HL-60 (cell line): ENCODE measurements around the gene PTPRD.

Source experiments
- CTCF ChIP-seq: IDR thresholded peaks from one replicate; pipeline ENCODE4 v1.5.1; 2011; ENCODE audit warnings: low read length, control low read depth, inconsistent platforms; ENCODE audit not compliant: insufficient read depth
- GABPA ChIP-seq: IDR thresholded peaks from 2 replicates; pipeline ENCODE4 v1.6.1; 2012; ENCODE audit warnings: low read depth
- POLR2AphosphoS5 ChIP-seq: IDR thresholded peaks from 2 replicates; pipeline ENCODE4 v1.6.1; 2012; ENCODE audit warnings: low read depth
- REST ChIP-seq: IDR thresholded peaks from 2 replicates; pipeline ENCODE4 v1.6.1; 2012; ENCODE audit warnings: low read depth; ENCODE audit not compliant: insufficient replicate concordance
- SPI1 ChIP-seq: IDR thresholded peaks from 2 replicates; pipeline ENCODE4 v1.6.1; 2012; ENCODE audit warnings: low read depth, mild to moderate bottlenecking, borderline replicate concordance

- TF ChIP-seq POLR2AphosphoS5 = no peak
- TF ChIP-seq CTCF = no peak
- no peak for TF ChIP-seq REST
- no peak for TF ChIP-seq GABPA
- TF ChIP-seq SPI1 = no peak
Observed at GRCh38 chr9:10045598-10045997, 567.2 kb downstream of the PTPRD start.
